ENCODE results near the gene PIGW.
"Not testable (repeated sequence)": the region's sequence is repeated elsewhere in the genome, so short reads cannot be mapped to it uniquely, and the experiment has no call there.

The PIGW gene

GRCh38 chr17:36508439-36508838 lies 26.3 kb upstream of the PIGW start:
- DNase-seq (ENCODE audit: low read depth in 1 of 2, low spot score in 1 of 2) = not testable (repeated sequence)

GRCh38 chr17:36509272-36509985 lies 25.4 kb upstream of the PIGW start:
- no peak for DNase-seq (ENCODE audit: low read depth in 1 of 2, low spot score in 1 of 2)

DNA sequence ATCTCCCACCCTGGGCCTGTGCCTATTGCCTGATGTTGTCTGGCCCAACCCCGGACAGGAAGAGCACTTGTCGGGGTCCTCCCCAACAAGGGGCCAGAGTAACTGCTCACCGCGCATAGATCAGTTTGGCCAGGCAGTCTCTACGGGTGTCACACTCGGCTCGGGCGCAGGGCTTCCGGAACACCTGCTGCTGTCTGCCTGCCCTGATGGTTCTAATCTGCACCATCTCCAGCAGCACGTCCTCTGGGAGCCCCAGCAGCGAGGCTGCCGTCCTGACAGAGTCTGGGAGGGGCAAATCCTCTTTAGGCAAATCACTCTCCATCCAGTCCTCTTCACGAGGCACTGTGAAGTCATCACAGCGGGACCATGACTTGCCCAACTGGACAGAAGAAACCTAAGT lies 24.2 kb upstream of the PIGW start:
- DNase-seq (ENCODE audit: low read depth in 1 of 2, low spot score in 1 of 2) = no peak

DNA sequence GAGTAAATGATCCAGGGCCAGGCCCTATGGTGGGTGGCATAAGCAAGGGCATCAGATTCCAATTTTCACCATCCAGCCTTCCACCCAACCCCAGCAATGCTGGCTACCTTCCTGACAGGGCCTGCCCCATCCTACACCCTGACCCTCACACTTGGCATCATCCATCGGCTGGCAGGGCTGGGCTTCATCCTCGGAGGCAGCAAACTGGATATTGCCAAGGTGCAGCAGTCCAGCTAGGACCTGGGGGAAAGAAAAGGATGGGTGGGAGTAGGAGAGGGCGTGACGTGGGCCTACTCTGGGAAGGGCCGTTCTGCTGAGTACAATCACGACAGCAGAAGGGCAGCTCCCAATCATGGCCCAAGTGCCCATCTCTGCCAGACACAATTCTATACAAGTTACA lies 23.6 kb upstream of the PIGW start:
- no peak for DNase-seq (ENCODE audit: low read depth in 1 of 2, low spot score in 1 of 2)

- no peak for DNase-seq (ENCODE audit: low read depth in 1 of 2, low spot score in 1 of 2)
These were observed 22.1 kb upstream of the PIGW start for GRCh38 chr17:36512641-36513040.

- no peak for DNase-seq (ENCODE audit: low read depth in 1 of 2, low spot score in 1 of 2)
These were observed 19.9 kb upstream of the PIGW start for GRCh38 chr17:36514856-36515255.

DNA sequence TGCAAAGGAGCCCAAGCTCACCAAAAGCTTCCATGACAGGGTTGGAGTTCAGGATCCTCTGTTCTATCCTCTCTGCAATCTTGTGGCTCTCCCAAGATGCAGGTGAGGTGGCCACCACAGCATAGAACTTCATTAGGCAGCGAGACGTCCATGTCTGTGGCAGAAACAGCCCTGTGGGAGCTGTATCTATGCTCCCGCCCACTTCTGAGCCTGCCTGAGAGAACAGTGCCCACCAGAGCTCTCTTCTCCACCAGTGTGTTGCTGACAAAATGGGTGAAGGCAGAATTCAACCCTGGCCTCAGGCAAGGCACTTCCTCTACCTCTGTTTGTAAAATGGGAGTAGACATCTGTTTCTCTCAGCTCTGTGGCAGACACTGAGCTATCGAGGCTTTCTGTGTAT lies 18.9 kb upstream of the PIGW start:
- no peak for DNase-seq (ENCODE audit: low read depth in 1 of 2, low spot score in 1 of 2)

GRCh38 chr17:36523113-36523512 lies 11.7 kb upstream of the PIGW start:
- no peak for DNase-seq (ENCODE audit: low read depth in 1 of 2, low spot score in 1 of 2)

DNA sequence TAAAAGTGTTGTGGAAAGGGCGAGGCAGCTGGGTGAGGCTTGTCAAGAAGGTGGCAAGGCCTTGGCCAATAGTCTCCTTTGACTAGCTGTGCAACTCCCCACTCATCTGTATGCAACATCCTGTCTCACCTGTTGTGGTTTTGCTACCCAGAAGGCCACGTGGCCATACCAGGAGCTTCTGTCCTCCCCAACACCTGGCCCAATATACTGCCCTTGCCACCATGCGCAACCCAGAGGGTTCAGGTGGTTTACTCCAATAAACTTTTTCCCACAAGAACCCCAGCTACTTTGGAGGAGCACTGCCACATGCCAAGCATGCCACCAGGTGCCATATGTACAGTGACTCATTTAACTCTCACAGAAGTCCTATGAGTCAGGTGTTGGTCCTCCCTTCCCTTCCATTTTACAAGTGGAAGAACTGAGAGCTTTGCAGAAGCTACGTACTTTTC lies 10.3 kb upstream of the PIGW start:
- no peak for DNase-seq (ENCODE audit: low read depth in 1 of 2, low spot score in 1 of 2)

DNA sequence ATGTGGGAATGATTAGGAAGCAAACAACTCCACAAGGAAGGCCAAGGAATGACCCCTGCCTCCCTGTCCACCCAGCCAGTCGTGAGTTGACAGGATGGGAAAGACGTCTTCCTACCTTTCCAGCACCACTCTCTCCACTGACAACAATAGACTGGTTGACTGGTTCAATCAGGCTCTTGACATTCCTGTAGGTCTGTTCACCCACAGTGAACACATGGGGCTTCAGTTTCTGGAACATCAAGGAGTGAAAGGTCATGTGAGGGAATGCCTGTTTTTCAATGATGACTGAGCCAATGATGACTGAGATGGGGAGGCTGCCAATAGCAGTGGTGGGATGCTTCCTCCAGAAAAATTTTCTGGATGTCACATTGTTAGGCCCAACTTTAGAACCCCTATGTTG lies 9.7 kb upstream of the PIGW start:
- DNase-seq (ENCODE audit: low read depth in 1 of 2, low spot score in 1 of 2) = no peak

GRCh38 chr17:36525888-36526287 lies 8.9 kb upstream of the PIGW start:
- DNase-seq (ENCODE audit: low read depth in 1 of 2, low spot score in 1 of 2) = no peak

DNA sequence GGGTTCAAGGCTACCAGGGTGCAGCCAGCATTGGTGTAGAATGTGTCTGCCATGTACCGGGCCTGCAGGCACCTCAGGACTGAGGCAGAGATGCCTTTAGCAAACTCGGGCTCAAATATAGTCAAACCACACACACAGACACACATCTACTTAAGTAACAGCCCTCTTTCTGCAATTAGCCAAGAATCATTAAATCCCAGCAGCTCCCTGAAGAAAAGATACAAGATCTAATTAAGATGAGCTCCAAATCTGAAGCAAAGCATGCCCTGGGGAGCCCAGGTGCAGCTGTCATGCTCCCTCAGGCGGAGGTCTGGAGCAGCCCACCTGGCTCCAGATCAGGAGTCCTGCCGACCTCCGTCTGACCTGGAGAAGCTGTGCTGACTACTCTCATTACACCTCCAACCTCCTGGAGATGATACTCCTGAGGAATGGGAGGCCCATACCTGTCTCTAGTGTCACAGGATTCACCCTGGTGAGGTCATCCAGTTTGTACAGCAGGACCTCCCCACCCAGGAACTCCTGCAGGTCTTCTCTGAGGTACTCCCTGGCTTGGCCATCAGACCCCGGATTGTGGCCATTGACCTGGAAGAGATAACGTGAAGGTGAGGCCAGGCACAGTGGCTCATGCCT lies 7.1 kb upstream of the PIGW start:
- DNase-seq (ENCODE audit: low read depth in 1 of 2, low spot score in 1 of 2) = no peak

DNA sequence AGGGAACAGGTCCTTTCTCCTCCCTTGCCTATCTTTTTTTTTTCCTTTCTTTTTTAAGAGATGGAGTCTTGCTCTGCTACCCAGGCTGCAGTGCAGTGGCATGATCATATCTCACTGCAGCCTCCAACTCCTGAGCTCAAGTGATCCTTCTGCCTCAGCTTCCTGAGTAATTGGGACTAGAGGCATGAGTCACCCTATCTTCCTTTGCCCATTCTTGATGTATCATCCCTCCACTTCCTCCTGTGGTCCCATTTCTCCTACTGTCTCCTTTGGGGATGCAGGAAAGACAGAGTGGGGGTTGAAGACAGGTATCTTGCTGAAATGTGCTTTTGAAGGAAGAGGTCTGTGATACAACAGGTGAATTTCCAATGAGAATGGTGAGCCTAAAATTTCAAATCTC lies 5.7 kb upstream of the PIGW start:
- no peak for DNase-seq (ENCODE audit: low read depth in 1 of 2, low spot score in 1 of 2)

DNA sequence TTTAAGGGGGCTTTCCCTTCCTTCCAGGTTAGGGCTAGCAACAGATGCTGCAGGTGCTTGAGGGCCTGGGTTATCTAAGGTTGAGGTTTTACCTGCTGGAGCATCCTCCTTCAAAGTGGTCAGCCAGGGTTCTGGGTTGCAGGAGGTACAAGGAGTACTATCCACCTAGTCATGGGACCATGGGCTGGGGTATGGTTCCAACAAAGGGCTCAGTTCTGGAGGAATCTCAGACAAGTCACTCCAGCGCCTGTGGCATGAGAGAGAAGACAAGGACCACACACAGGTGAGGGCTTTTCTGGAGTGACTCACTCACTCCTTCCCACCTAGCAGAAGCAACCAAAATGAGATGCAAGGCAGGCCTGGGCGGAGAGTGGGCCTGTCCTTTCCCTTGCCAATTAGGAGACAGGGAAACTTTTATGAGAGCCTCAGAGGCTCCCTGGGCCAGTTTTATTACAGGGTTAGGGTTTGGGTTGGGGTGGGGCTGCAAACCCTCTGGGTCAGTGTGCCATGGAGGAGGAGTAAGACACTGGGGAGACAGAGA lies 2.3 kb upstream of the PIGW start:
- no peak for DNase-seq (ENCODE audit: low read depth in 1 of 2, low spot score in 1 of 2)

DNA sequence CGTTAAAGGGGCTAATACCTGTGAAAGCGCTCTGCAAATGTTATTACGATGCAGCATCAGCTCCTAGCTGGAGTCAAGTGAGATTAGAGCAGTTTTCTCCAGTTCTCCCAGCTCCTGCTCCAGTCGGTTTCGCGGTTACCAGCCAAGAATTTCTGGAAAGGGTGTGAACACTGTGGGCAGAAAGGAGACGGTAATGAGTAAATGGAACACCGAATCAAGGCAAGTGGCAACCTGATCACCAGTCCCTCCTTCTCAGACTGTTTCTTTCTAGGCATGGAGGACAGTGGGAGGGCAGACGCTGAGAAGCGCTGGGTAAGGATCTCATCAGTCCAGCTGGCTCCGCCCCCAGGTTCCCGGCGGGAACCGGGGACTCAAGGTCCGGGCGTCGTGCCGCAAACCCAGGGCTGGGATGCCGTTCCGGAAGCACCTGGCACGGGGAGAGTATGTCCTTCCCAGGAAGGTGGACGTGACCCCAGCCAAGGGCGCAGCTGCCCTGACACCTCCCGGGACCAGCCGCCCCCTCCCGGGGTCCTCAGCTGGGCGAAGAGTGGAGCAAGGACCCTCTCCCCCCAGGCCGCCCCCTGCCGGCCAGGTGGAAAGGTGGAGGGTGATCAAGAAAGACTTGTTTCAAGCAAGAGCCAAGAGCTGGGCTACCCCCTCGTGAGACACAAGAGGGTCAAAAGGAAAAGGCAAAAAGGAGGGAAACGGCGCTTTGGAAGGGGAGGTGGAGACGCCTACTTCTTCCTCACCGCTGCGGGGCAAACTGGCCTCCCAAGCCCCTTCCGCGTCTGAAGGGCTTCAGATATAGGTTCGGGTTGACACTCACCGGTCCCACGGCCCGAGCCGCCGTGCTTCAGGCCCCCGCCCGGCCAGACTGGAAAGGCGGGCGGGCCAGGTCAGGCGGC lies 600 bp upstream of the PIGW start:
- peak; percentile 27 to 37 for DNase-seq (ENCODE audit: low read depth in 1 of 2, low spot score in 1 of 2)

DNA sequence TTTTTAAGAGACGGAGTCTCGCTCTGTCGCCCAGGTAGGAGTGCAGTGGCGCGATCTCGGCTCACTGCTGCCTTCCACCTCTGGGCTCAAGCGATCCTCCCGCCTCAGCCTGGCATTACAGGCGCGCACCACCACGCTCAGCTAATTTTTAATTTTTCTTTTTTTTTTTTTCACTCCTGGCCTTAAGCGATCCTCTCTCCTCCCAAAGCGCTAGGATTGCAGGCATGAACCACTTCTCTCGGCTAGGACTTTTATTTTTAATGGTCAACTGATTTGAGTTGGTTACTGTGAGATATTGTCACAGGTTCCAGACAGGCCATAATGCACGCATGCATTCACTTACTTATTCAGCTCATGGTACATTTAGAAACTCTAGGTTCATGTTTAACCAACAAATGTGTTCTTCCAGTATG lies 888 bp downstream of the PIGW start:
- DNase-seq (ENCODE audit: low read depth in 1 of 2, low spot score in 1 of 2) = no peak

GRCh38 chr17:36540696-36541095 lies 5.9 kb downstream of the PIGW start:
- no peak for DNase-seq (ENCODE audit: low read depth in 1 of 2, low spot score in 1 of 2)

- DNase-seq (ENCODE audit: low read depth in 1 of 2, low spot score in 1 of 2) = no peak
These were observed 8.0 kb downstream of the PIGW start for GRCh38 chr17:36542755-36543154.

DNA sequence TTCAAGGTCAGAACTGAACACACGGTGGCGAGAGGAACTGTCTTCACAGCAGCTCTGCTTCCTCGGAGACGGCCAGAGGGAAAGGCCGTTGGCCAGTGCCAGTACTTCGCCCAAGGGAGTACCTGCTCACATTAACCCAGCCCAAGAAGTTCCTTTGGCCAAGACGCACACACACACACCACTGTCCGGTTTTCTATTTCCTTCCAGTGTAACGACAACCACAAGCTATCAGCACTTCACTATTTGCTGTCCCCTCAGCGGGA lies 9.2 kb downstream of the PIGW start:
- DNase-seq (ENCODE audit: low read depth in 1 of 2, low spot score in 1 of 2) = no peak

DNA sequence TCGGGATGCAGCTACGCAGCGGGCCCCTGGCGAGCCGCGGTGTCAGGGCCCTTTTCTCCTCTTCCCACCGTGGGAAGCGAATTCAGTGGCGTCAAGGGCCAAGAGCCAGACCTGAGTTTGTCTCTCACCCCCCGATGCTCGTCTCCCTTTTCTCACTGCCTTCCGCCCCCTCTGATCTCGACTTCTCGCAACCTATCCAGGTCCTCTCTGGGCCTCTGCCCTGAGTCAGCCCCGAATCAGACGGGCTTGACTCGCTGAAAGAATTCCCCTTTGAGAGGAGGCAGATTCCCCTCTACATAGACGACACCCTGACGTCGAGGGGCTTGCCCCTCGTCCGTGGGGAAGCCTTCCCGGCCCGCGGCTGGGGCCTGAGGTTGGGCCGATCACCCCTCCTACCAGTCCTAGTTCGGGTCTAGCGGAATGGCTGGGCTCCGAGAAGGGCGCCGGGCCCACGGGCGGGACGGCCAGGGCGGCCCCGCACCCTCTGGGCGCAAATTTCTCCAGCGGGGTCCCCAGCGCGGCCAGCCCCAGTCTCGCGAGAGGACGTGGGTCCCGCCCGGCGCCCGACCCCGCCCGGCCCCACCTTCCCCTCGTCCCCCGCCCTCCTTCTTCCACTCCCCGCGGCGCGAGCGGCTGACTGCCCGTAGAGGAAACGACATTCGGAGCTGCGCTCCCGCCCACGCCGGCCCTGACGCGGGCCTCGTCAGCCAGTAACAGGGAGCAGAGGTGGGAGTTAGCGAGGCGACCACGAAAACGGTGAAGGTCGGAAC lies 9.7 kb downstream of the PIGW start, which contains the start of gene GGNBP2:
Gene GGNBP2, plus strand, starts transcription at position 613 of the 770 bp plus-strand sequence. CDS start 806 bp downstream, outside the sequence.
- peak; percentile 83 to 87 for DNase-seq (ENCODE audit: low read depth in 1 of 2, low spot score in 1 of 2)

- no peak for DNase-seq (ENCODE audit: low read depth in 1 of 2, low spot score in 1 of 2)
These were observed 10.3 kb downstream of the PIGW start for GRCh38 chr17:36545077-36545464.
